HK-2 (cell line): Measurements from ENCODE around the gene ECHDC3.

Source experiments
- DNase-seq: peaks from one replicate; pipeline ENCODE4 v3.0.0-alpha.2; 2018; ENCODE audit not compliant: unreplicated experiment

Gene ECHDC3

GRCh38 chr10:11782793-11783557, 40.8 kb downstream of the ECHDC3 start:
- DNase-seq = no peak

- DNase-seq = no peak
These were observed 41.3 kb downstream of the ECHDC3 start for GRCh38 chr10:11783558-11783865.

- DNase-seq = no peak
These were observed 45.2 kb downstream of the ECHDC3 start for GRCh38 chr10:11787374-11787773.

GRCh38 chr10:11787846-11788245, 45.7 kb downstream of the ECHDC3 start:
- DNase-seq = no peak

- no peak for DNase-seq
These were observed 47.1 kb downstream of the ECHDC3 start for GRCh38 chr10:11789306-11789705.

- no peak for DNase-seq
These were observed 47.8 kb downstream of the ECHDC3 start for GRCh38 chr10:11789956-11790355.

- DNase-seq = peak; percentile 85
These were observed 51.7 kb downstream of the ECHDC3 start for GRCh38 chr10:11793762-11794479.

GRCh38 chr10:11794566-11794965, 52.4 kb downstream of the ECHDC3 start:
- DNase-seq = peak; percentile 18

- no peak for DNase-seq
These were observed 53.1 kb downstream of the ECHDC3 start for GRCh38 chr10:11795101-11795920.

- no peak for DNase-seq
These were observed 54.3 kb downstream of the ECHDC3 start for GRCh38 chr10:11796474-11796873.

GRCh38 chr10:11797281-11797680, 55.1 kb downstream of the ECHDC3 start:
- DNase-seq = no peak

- DNase-seq = no peak
These were observed 55.9 kb downstream of the ECHDC3 start for GRCh38 chr10:11797847-11798633.

GRCh38 chr10:11798845-11799735, 56.9 kb downstream of the ECHDC3 start:
- no peak for DNase-seq

- no peak for DNase-seq
These were observed 57.5 kb downstream of the ECHDC3 start for GRCh38 chr10:11799736-11800080.

GRCh38 chr10:11804336-11804735, 62.2 kb downstream of the ECHDC3 start:
- no peak for DNase-seq

GRCh38 chr10:11805792-11806191, 63.6 kb downstream of the ECHDC3 start:
- DNase-seq = no peak

- DNase-seq = no peak
These were observed 64.5 kb downstream of the ECHDC3 start for GRCh38 chr10:11806706-11807105.

GRCh38 chr10:11808808-11809207, 66.6 kb downstream of the ECHDC3 start:
- DNase-seq = no peak

- DNase-seq = no peak
These were observed 68.2 kb downstream of the ECHDC3 start for GRCh38 chr10:11810313-11810766.

GRCh38 chr10:11810973-11811372, 68.8 kb downstream of the ECHDC3 start:
- no peak for DNase-seq

- no peak for DNase-seq
These were observed 71.0 kb downstream of the ECHDC3 start for GRCh38 chr10:11813177-11813576.
